Activated CD4-positive, alpha-beta T cell treated with anti-CD3 and anti-CD28 coated beads, Interleukin-10, Interleukin-2, amounts not matched to agents 100 ng/mL and 50 ng/mL, durations not matched to agents 16 hours and 8 hours (primary cell): ENCODE measurements around the gene SDK1.

Experiments used
- DNase-seq: peaks from one replicate; pipeline ENCODE4 v3.0.0-alpha.2; 2020

Gene SDK1

DNA sequence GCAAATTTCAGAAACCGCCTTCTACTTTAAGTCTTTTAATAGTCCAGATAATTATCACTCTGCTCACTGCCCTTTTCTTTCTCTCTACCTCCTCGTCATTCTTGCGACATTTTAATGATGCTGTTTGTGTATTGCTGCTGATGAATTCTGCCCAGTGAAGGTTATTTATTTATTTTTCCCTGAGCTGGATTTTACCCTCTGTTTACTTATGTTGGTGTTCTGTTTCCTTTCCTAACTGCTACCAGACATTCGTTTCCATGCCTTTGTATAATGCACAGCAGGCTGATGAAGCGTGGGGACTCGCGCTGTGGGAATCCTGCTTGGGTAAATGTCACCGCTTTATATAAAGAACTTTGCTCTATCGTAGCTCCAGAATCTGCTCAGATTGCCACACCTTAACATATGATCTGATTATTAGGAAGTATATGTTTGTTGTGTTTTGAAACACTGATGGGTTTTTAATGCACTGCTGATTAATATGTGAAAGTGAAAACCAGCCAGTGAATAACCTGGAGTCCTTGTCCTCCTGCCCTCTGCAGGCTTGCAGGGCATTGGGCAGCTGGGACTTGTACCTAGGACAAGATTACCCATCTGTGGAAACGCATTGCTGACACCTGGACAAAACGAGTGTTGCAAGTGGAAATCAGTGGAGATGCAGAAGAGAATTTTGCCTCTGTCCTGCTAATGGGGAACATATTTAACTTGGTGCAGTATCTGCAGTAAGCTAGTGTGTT, 291.5 kb downstream of the SDK1 start:
- no peak for DNase-seq

DNA sequence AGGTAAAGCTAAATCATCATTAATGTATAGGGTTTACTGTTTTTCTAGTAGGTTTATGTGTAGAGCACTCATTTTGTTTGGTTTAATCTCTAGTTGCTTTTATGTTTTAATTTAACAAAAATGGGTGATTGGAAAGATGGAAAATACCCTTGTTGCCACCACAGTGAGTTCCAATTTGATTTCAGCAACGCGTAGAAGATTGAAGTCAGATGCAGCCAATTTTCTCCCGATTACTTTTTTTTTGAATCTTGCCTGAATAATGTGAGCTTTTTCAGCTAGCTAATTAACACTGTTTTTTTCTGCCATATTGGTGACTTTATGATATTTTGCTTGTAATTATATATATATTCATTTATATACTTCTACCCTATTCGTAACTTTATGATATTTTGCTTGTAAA, 293.8 kb downstream of the SDK1 start:
- DNase-seq: no peak

DNA sequence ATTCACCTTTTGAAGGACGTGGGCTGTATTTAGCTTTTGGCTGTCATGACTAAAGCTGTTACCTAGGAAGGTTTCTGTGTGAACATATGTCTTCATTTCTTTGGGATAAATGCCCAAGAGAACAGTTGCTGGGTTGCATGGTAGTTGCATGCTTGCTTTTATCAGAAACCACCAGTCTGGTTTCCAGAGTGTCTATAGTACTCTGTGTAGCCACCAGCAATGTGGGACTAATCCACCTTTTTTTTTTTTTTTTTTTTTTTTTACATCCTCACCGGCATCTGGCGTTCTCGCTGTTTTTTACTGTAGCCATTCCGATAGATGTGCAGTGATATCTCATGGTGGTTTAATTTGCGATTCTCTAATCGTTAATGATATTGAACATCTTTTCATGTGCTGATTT, 297.8 kb downstream of the SDK1 start:
- no peak for DNase-seq

DNA sequence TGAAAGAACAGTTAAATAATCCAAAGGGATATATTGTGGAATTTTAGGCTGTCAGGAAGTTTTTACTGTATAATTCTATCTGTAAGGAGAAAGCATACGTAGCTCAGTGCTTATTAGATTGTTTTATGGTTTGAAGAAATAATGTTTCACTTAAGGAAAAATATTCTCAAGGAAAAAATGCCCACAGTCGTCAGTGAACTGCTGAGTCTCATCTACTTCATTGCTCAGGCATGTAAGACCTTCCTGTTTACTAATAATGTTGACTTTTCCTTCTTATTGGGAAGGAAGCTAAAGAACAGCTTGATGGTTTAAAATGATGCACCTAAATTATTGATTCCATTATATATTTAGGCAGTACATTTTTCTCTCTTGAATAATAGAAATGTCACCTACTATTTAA, 304.2 kb downstream of the SDK1 start:
- no peak for DNase-seq

DNA sequence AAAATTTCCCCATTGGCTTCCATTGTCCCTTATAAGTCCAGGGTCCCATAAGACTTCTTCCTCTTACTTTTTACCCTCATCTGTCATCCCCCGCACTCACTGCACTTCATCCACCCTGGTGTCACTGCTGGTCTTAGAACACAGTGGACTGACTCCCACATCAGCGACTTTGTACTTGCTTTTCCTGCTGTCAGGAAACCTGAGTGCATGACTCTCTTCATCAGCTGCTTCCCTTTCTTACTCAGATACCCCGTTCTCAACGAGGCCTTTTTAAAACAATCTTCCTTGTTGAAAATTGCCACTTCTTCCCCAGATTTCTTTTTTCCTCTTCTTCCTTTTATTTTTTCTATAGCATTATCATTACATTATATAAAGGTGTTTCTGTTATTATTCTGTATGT, 305.4 kb downstream of the SDK1 start:
- no peak for DNase-seq

DNA sequence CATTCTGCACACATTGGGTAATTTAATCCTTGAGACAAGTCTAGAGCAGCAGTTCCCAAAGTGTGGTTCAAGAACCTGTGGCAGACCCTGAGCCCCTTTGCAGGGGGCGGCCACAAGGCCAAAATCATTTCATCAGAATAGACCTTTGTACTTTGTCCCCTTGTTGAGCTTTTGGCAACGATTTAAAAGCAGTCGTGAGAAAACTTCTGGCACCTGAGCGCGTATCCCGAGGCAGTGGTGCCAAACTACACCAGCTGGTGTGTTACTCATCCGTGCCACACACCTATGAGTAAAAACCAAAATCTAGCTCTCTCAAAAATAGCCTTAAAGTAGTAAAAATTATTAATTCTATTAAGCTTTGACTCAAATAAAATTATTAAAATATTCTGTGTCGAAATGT, 306.8 kb downstream of the SDK1 start:
- DNase-seq: no peak

DNA sequence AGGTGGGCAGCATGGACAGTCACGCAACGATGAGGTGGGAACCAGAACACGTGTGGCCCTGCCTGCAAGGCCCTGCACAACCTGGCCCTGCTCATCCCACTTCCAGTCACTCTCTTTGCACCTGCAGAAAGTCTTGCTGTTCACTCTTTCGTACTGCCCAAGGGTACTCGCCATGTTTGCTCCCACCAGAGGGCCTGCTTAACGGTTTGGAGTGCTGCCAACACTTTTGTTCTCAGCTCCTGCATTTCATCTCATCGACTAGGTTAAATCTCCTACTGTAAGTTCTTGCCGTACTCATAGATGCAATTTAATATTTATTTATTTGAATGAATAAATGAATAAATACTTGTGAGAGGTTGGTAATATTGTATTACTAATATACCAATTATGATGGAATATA, 315.3 kb downstream of the SDK1 start:
- no peak for DNase-seq

DNA sequence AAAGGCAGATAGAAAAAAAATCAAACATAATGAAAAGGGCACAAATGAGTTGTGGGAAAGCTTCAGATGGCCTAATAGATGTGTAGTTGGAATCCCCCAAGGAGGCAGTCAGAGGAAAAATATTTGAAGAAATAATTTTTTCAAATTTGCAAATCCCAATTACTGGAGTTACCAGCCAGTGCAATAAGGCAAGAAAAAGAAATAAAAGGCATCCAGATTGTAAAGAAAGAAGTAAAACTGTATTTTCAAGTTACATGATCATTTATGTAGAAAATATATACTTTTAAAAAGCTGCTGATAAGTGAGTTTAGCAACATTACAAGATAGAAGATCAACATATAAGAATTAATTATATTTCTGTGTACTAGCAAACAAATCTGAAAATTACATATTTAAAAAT, 329.0 kb downstream of the SDK1 start:
- no peak for DNase-seq

DNA sequence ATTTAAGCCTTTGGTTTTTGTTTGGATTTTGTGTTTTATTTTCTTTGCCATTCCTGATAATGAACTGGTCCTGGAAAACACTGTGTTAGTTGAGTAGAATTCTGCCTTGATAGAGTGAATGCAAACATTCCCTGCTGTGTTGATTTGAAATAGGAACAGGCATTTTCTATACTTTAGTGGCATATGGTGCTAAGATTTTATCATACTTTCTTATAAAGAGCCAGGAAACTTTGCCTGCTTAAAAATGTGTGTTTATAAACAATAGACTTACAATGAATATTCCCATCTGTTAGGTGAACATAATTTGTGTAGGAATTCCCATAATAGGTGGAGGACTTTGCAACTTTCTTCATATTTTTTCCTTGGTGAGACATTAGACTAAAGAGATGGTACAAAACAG, 333.3 kb downstream of the SDK1 start:
- DNase-seq: no peak

DNA sequence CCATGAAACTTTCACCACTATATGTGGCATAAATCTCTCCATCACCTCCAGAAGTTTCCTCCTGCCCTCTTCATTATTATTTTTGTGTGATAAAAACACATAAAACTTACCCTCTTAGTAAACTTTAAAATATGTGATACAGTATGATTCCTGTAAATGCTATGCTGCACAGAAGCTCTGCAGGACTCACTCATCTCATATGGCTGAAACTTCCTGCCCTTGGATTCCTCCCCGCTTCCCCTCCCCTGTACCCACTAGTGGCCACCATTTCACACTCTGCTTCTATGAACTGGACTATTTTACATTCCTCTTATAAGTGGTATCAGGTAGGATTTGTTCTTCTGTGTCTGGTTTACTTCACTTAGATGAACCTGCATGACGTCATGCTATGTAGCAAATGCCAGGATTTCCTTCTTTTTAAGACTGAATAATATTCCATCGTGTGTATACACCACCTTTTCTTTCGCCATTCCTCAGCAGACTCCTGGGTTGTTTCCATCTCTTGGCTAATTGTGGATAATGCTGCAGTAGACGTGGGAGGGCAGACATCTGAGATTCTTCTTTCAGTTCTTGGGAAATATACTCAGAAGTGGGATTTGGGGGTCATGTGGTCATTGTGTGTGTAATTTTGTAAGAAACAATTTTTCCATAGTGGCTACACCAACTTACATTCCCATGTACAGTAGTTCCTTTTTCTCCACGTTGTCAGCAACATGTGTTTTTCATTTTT, 335.2 kb downstream of the SDK1 start:
- no peak for DNase-seq

DNA sequence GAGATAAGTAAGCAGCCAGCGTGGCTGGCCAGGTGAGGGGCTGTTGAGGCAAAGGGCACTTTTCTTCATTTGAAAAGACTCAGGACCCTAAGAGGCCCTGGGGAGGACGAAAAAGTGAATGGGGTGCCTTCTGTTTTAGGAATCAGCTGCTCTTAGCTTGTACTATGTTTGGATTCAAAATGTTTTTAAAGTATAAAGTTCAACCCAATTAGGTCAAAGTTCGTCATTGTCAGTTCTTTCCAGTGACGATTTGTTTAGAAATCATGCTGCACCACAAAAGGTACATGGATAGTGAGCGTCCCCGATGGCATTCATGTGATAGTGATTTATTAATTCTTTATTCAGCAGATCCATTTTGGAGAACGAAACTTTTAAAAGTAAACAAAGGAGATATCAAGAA, 338.2 kb downstream of the SDK1 start:
- no peak for DNase-seq

DNA sequence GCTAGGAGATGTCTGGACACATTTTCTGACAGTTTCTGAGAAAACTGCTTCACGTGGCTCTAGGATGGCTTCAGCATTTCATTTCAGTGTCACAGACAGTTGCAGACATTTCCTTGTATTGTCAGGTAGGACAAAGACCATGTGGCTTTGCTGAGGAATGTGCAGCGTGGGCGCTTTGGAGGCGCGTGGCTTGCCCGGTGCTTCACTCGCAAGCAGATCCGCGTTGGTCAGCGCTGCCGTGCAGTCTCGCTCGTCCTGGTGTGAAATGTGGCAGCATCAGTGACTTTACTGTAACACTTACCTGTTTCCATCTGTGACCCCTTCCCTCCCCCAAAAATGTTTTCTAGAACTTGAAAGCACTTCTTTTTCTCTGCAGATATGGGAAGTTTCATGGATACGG, 340.5 kb downstream of the SDK1 start:
- no peak for DNase-seq

DNA sequence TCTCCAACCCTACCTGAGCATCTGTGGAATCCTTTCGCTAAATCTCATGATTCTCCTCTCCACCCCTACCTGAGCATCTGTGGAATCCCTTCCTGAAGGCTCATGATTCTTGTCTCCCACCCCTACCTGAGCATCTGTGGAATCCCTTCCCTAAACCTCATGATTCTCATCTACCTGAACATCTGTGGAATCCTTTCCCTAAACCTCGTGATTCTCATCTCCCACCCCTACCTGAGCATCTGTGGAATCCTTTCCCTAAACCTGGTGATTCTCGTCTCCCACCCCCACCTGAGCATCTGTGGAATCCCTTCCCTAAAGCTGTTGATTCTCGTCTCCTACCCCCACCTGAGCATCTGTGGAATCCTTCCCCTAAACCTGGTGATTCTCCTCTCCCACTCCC, 342.0 kb downstream of the SDK1 start:
- DNase-seq: no peak

DNA sequence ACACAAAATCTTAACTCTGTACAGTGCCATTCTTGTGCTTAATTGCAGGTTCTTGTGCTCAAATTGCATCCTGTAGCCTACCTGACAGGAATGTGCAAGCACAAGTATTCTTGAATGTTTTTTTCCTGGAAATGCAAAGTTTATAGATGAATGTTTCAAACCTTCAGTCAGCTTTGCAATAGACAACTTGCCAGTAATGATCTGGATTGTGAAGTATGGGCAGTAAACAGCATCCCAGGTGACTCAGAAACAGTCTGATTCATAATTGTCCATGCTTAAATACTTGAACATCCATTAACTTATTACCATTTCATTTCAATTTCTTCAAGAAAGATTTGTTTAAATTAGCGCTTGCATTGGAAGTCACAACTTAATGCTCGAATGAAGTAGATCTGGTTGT, 347.2 kb downstream of the SDK1 start:
- no peak for DNase-seq

DNA sequence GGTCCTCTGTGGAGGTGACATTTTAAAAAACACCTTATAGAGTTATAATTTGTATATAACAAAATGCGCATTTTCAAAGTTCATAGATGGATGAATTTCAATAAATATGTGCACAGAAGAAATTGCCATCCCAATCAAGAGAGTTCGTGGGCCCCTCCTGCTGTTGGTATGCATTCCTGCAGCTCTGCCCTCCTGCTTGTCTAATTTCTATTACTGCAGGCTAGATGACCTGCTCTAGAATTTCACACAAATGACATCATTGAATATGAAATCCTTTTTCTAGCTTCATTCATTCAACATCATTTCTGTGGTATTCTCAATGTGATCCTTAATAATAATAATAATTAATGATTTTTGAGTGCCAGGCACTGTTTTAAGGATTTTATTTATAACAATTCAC, 348.2 kb downstream of the SDK1 start:
- no peak for DNase-seq

DNA sequence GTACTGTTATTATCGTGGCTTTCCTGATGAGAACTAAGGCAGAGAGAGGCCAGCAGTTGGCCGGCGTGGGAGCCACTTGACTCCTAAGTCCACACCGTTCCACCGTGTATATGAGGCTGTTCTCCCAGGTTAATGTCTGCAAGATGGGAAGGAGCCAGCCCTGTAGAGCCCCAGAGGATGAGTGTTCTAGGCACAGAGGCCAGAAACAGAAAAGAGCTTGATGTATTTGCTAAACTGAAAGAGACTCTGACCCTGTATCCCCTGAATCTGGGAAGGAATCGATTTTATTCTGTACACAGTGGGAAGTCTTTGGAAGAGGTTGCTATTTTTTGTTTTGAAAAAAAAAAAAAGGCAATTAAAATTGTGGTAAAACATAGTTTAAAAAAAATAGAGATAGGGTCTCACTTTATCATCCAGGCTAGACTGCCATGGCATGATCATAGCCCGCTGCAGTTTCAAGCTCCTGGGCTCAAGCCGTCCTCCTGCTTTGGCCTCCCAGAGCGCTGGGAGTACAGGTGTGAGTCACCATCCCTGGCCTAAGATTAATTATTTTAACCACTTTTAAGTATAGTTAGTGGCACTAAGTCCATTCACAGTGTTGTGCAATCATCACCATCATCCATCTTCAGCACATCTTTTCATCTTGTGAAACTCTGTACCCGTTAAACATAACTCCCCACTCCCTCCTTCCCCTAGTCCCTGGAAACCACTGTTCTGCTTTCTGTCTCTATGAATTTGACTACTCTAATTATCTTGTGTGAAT, 348.8 kb downstream of the SDK1 start:
- no peak for DNase-seq

DNA sequence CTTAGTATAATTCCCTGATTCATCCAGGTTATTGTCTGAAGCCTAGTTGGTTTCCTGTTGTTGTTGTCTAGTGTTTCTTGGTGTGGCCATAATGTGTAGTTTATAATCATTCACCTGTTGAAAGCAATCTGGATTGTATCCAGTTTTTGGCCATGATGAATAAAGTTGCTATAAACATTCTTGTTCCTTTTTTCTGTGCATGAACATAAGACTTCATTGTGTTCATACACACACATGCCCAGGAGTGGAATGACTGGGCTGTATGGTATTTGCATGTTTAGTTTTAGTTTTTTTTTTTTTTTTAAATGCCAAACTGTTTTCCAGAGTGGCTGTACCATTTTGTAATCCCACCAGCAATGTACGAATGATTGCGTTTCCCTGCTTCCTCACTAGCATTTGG, 349.8 kb downstream of the SDK1 start:
- DNase-seq: no peak

DNA sequence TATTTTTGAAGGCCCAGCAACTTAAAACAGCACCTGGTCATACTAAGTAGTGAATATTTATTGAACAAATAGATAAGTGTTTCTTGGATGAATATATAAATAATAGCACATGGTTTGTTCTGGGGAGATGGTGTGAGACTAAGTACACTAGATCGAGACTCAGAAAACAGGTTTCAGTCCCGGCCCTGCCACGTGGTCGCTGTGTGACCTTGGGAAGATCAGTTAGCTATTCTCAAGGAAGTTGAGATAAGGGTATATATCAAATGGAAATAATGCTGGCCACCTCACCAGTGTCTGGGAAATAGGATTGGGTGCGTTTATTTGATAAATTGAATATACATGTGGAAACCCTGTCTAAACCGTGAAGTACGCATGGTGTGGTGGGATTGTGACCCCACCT, 354.6 kb downstream of the SDK1 start:
- no peak for DNase-seq

DNA sequence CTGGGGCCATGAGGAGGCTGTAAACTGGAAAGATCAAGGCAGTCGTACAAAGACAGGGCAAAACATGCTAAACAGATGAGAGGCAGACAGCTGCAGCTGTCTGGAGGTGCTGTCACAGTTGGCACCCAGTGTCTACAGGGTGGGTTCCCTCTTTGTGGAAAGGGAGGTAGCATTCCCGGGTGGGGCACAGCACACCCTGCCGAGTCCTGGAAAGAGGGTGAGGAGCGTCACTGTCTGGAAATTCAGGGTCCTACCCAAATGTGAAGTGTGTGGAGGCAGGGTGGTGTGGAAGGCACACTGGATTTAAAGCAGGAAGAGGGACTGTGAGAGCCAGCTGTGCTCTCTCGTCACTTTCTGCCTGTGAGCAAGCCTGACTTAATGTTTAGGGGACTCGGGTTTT, 356.2 kb downstream of the SDK1 start:
- DNase-seq: no peak

DNA sequence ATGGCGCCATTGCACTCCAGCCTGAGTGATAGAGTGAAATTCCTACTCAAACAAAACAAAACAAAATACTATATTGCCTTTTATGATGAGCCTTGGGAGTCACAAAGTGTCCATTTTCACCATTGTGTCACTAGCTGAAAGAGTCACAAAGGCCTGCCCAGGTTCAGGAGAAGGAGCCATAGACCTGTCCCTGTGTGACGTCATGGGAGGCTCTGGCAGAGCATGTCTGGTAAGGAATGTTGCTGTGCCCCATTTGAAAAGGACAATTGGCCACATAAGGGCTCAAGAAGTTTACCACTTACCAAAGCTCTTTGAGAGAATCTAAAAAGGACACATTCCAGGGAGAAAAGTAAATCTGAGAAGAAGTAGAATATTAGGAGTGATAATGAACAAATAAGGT, 367.7 kb downstream of the SDK1 start:
- no peak for DNase-seq

DNA sequence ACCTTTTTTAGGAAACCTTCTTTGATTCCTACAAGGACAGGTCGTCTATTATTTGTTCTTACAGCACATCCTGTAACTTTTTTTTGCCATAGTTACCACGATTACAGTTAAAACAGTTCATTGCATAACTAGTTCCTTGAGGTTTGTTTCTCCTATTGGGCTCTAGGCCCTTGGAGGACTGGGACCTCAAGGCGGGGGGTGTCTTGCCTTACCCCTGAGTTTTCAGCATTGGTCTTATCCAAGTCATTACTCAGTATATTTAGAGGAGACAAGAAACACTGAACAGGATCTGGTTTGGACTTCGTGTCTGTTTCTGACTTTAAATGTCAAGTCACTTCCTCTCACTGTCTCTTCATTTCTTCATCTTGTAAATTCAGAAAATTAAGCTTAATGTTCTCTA, 369.8 kb downstream of the SDK1 start:
- DNase-seq: no peak

DNA sequence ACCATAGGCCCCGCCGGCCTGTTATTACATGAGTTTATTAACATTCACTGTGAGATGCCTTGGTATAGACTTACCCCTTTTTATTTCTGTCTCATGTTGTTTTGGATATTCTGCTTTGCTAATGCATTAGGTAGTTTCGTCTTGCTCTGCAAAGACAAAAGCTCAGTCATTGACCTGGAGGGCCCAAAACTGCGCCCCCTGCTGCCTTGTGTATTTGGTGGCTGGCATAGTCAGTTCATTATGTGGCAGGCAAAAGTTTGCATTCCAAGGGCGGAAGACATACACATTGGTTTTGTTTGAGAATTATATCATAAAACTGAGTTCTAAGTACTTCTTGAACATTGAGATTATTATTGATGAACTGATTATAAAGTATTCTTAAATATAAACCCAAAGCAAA, 372.5 kb downstream of the SDK1 start:
- DNase-seq: peak; percentile 25

DNA sequence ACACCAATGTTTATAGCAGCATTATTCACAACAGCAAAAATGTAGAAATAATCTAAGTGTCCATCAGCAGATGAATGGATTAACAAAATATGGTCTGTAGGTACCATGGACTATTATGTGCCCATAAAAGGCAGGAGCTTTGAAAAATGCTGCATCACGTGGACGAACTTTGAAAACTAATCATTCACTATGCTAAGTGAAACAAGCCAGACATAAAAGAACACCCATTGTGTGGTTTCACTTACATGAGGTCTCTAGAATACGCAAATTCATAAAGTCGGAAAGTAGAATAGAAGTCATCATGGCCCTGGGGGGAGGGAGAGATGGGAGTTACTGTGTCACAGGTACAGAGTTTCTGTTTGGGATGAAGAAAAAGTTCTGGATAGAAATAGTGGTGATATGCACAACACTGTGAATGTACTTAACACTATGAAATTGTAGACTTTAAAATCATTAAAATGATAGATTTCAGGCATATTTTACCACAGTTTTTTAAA, 377.3 kb downstream of the SDK1 start:
- no peak for DNase-seq
